GM19099 (cell line): ENCODE results near the gene CHRNB1.

ENCODE experiments used
- POLR2A ChIP-seq: IDR thresholded peaks from 3 replicates; pipeline ENCODE4 v1.6.1; 2011; ENCODE audit warnings: low read depth; ENCODE audit not compliant: insufficient read length; ENCODE audit errors: extremely low read depth

CHRNB1 gene

DNA sequence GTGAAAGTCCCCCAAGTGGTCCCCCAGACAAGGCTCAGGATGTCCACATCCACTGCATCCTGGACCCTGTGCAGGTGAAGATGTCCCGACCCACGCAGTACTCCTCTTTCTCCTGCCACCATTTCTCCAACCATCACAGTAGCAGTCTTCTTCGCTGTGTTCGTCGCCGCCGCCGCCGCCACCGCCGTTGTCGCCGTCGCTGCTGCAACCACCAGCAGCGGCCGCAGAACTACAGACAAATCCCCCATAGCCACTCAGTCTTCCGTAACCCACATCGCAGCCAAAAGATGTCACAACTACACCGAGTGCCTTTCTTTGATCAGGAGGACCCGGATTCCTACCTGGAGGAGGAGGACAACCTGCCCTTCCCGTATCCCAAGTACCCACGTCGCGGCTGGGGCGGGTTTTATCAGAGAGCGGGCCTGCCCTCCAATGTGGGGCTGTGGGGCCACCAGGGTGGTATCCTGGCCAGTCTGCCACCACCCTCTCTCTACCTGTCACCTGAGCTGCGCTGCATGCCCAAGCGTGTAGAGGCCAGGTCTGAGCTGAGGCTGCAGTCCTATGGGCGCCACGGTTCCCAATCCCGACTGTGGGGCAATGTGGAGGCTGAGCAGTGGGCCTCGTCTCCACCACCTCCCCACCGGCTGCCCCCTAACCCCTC is 18.5 kb upstream of the CHRNB1 start:
- no peak for TF ChIP-seq POLR2A

DNA sequence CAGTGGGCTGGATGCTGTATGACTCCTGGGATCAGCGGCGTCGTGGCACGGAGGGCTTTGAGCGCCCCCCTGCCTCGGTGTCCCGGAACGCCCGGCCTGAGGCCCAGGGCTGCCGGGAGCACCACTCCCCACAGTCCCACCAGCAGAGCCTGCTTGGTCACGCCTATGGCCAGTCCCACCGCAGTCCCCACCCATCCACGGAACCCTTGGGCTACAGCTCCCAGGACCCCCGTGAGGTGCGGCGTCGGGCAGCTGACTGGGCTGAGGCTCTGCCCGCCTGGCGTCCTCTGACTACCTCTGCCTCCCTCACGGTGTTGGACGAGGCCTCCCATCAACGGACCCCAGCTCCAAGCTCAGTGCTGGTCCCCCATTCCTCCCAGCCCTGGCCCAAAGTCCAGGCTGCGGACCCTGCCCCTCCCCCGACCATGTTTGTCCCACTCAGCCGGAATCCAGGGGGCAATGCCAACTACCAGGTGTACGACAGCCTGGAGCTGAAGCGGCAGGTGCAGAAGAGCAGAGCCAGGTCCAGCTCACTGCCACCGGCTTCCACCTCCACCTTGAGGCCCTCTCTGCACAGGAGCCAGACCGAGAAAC is 17.9 kb upstream of the CHRNB1 start:
- no peak for TF ChIP-seq POLR2A

DNA sequence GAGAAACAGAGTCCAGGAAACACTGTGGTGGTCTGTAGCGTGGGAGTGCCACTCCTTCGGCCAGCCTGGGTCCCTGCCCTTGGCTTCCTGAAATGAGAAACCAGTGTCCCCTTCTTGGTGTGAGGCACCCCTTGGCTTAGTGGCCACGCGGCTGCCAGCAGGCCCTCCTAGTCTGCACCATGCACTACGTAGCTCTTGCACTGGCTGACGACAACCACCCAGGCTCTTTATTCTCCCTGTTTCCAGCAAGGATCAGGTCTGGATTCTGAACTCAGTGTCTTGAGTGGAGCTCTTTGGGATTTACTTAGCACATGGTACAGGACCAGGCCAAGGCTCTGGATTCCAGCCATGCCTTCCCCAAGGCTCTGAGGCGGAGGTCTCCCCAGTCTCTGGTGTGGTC is 17.3 kb upstream of the CHRNB1 start:
- TF ChIP-seq POLR2A, result no peak

DNA sequence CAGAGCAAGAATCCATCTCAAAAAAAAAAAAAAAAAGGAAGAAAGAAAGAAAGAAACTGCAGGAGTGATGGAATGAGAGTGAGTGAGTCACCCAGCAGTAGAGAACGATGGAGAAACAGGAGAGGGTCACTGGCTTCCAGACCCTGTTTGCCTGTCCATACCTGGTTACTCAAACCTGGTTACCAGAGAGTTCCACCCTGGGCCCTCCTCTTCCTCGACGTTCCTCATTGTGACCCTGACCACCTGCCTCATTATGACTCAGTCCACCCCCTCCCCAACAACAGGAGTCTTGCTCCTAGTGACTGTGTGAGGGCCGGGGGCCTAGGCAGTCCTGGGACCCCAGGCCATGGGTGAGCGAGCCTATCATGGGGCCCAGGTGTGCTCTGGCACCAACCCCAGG is 16.3 kb upstream of the CHRNB1 start, which contains the start of gene SPEM3:
Gene SPEM3, plus strand, starts transcription at position 301 of the 400 bp plus-strand sequence. Its CDS starts 46 bp downstream, at position 347.
- no peak for TF ChIP-seq POLR2A

DNA sequence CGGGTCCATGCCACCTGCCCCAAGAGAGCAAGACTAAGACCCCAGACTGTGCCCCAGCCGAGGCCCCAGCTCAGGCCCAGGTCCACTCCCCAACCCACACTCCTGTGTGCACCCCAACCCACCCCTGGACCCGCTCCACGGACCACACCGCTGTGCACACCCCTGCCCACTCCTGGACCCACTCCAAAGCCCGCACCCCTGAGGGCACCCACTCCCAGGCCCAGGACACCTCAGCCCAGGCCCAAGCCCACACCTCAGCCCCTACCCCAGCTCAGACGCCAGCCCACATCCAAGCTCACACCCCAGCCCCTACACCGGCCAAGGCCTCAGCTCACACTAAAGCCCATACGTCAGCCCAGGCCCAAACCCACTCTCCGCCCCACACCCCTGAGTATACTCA is 15.1 kb upstream of the CHRNB1 start:
- no peak for TF ChIP-seq POLR2A

DNA sequence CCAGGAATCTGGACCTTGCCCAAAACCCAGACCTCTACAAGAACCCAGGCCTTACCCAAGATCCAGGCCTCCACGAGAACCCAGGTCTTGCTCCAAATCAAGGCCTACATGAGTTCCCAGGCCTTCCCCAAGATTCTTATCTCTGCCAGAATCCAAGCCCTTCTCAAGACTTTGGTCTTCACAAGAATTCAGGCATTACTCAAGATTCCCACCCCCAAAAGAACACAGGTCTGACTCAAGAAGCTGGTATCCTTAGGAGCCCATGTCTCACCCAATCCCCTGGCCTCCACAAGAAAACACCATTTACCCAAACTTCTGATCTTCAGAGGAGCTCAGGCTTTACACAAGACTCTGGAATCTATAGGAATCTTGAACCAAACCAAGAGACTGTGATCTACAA is 13.6 kb upstream of the CHRNB1 start:
- no peak for TF ChIP-seq POLR2A

DNA sequence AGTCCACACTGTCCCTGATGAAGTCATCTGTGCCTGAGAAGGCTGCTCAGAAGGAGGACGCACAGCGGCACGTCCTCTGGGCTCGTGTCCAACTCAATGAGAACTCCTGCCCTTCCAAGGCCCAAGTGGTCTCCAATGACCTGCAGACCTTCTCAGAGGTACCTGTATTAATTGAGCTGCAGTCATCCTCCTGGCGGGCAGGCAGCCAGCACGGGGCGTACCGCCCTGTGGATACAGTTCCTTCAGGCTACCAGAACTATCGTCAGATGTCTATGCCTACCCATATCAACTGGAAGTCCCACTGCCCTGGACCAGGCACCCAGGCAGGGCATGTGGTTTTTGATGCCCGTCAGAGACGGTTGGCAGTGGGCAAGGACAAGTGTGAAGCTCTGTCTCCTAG is 12.6 kb upstream of the CHRNB1 start:
- no peak for TF ChIP-seq POLR2A

DNA sequence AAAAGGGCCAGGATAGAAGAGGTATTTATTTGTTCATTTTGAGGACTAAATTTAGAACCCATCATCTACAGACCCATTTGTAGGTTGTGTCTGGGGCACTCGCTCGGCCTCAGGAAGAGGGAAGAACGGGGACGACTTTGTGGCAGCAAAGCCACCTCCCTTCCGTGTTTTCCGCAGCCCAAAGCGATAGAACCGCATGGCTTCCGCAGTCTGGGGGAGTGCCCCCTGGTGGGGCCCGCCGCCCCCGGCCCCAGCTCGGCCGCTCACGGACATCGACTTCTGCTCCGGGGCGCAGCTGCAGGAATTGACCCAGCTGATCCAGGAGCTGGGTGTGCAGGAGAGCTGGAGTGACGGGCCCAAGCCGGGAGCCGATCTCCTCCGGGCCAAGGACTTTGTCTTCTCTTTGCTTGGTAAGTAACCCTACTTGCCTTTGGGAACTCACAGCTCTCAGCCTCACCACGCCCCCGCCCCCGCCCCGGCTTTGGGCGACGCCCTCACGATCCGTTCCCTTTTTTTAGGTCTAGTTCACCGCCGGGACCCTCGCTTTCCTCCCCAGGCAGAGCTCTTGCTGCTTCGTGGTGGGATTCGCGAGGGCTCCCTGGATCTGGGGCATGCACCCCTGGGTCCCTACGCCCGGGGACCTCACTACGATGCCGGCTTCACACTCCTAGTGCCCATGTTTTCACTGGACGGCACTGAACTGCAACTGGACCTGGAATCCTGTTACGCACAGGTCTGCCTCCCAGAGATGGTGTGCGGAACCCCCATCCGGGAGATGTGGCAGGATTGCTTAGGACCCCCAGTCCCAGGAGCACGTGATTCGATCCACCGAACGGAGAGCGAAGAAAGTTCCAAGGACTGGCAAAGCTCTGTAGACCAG is 8.9 kb upstream of the CHRNB1 start:
- no peak for TF ChIP-seq POLR2A

DNA sequence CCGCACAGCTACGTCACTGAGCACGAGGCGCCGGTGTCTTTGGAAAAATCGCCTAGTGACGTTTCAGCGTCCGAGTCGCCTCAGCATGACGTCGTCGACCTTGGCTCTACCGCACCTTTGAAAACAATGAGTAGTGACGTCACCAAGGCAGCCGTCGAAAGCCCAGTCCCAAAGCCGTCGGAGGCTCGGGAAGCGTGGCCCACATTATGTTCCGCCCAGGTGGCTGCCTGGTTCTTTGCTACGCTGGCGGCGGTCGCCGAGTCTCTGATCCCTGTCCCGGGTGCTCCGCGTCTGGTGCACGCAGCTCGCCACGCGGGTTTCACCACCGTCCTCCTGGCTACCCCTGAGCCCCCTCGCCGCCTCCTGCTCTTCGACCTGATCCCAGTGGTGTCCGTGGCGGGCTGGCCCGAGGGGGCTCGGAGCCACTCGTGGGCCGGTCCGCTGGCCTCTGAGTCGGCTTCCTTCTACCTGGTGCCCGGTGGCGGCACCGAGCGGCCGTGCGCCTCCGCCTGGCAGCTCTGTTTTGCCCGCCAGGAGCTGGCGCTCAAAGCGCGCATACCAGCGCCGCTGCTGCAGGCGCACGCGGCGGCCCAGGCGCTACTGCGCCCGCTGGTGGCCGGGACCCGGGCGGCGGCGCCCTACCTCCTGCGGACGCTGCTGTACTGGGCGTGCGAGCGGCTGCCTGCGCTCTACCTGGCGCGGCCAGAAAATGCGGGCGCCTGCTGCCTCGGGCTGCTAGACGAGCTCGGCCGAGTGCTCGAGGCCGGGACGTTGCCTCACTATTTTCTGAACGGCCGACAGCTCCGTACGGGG is 8.1 kb upstream of the CHRNB1 start:
- no peak for TF ChIP-seq POLR2A

DNA sequence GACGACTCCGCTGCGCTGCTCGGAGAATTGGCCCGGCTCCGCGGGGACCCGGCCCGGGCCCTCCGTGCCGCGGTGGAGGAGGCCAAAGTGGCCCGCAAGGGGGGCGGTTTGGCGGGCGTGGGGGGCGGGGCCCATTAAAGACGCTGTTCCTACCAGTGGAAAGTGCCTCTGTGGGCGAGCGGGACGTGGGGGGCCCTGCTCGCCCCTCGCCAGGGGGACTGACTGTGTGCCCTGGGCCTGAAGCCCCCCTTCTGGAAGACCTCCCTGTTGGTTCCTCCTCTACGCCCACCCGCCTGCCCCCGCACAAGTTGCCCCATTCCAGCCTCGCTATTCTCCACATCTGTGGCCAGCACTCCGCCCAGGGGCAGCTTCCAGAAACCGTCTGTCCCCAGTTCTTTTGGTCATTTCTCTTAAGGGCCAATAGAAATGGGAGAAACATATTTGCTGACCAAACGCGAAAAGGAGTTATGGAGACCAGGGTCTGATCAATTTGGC is 7.4 kb upstream of the CHRNB1 start:
- no peak for TF ChIP-seq POLR2A

DNA sequence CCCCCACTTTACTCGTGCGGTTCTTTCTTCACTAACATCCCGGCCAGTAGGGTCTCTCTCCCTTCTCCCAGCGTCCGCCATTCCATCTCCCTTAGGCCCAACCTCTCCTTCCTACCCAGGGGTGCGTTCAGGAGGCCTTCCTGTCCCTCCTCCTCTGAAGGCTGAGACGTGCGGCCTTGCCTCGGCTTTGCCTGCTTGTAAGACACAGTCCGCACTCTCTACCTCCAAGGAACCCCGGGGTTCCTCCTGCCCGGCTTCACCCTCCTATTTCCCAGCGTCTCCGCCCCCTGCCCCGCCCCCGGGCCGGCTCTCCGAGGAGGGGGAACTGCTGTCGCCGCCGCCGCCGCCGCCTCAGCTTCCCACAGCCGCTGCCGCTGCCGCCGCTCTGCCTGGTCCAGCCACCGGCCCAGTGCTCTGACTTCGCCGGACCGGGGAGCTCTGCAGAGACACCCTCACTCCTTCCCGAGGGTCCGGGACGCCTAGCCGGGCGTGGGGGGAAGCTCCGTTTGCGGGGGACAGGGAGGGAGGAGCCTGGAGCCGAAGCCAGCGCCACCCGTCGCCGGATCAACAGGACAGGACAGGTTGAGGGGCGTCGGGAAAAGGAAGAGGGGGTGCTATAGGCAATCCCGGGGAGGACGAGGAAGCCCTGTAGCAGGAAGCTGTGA is 6.8 kb upstream of the CHRNB1 start:
- TF ChIP-seq POLR2A, result no peak

DNA sequence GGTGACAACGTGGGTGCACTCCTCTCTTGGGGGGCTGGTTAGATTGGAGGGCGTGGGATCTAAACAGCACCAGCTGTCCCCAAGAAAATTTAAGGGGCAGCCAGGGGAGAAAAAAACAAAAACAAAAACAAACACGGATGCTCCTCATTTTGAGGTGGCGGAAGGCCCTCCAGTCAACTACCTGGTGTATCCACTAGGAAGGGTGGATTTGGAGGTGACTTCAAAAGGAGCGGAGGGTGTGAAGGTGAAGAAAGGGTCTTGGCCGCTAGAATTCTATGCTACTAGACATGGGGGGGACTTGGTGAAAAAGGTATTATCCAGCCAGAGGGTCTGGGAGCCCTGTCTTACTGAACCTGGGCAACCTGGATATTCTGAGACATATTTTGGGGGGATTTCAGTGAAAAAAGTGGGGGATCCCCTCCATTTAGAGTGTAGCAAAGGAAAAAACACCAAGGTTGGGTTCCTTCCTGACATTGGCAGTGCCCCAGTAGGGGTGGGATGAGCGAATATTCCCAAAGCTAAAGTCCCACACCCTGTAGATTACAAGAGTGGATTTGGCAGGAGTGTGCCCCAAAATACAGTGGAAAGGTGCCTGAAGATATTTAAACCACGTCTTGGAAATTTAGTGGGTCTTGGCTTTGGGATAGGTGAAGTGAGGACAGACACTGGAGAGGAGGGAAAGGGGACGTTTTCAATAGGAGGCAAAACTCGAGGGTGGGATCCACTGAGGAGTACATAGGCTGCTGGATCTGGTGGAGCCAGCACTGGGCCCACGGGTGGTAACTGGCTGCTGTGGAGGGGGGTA is 6.0 kb upstream of the CHRNB1 start:
- no peak for TF ChIP-seq POLR2A

DNA sequence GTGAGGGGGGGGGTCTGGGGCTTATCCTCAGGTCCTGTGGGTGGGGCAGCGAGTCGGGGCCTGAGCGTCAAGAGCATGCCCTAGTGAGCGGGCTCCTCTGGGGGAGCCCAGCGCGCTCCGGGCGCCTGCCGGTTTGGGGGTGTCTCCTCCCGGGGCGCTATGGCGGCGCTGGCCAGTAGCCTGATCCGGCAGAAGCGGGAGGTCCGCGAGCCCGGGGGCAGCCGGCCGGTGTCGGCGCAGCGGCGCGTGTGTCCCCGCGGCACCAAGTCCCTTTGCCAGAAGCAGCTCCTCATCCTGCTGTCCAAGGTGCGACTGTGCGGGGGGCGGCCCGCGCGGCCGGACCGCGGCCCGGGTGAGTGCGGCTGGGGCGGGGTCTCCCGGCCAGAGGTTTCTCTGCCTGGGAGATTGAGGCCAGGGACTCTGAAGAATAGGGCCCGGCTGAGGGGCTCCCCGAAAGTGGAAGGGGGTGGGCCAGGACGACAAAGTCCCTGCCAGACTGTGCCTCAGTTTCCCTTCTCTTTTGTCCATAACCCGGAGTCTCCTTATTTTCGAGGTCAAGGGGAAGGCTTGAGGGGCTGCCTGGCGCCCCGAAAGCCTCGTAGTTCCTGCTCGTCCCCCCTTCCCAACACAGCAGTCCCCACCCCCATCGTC is 5.3 kb upstream of the CHRNB1 start, which contains the start of gene FGF11:
Gene FGF11, plus strand, starts transcription at position 51 of the 651 bp plus-strand sequence. Its CDS starts 109 bp downstream, at position 160.
- TF ChIP-seq POLR2A, result no peak
